Stimulated activated naive CD8-positive, alpha-beta T cell treated with anti-CD3 and anti-CD28 coated beads, Interleukin-15, Interleukin-2, amounts not matched to agents 100 U/mL and 50 U/mL, for 24 hours (primary cell): ENCODE measurements around the gene IGF2R.
"Not testable (repeated sequence)": the region's sequence is repeated elsewhere in the genome, so short reads cannot be mapped to it uniquely, and the experiment has no call there.

Experiments used
- ATAC-seq: fragments of 150-1000 bp; cut with Tn5 transposase; one replicate; pipeline ENCODE4 v1.10.0; 2021
- DNase-seq: peaks from one replicate; pipeline ENCODE4 v3.0.0; 2021

Gene IGF2R

GRCh38 chr6:160139420-160139851 lies 170.6 kb downstream of the IGF2R start:
- no peak for DNase-seq
- peak; percentile 57 for ATAC-seq

DNA sequence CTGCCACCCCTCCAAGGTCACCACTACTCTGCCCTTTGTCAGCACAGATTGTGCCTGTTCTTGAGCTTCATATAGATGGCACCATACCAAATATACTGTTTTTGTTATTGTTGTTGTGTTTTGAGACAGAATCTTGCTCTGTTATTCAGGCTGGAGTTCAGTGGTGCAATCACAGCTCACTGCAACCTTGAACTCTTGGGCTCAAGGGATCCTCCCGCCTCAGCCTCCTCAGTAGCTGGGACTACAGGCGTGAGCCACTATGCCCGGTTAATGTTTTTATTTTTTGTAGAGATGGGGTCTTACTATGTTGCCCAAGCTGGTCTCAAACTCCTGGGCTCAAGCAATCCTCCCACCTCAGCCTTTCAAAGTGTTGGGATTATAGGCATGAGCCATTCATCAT lies 171.6 kb downstream of the IGF2R start:
- not testable (repeated sequence) for ATAC-seq, DNase-seq

DNA sequence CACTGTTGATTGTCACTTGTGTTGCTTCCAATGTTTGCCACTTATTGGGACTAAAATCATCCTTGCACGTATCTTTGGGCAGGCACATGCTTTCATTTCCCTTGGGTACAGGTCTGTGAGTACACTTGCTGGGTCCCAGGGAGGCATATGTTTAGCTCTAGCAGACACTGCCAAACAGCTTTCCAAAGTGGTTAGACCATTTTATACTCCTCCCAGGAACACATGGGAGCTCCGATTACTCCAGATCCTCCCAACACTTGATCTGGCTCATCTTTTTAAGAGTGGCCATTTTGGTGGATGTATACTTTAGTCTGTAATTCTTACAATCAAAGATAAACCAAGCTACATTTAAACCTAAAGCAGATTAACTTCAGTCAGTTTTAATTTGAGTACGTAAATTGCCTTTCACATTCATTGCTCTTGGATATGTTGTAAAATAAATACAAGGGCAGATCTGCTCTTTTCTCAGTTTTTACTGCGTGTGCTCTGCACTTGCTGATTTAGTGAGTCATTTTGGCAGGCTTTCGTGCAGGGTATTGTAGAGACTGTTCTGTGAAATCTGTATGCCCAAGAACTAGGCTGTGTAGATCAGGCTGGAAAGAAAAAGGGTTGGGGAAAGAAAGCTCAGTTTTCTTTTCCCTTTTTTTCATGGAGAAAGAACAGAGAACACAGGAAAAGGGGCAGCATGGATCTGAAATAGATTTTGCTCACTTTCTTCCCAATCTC lies 172.3 kb downstream of the IGF2R start:
- ATAC-seq = no peak
- DNase-seq = no peak

DNA sequence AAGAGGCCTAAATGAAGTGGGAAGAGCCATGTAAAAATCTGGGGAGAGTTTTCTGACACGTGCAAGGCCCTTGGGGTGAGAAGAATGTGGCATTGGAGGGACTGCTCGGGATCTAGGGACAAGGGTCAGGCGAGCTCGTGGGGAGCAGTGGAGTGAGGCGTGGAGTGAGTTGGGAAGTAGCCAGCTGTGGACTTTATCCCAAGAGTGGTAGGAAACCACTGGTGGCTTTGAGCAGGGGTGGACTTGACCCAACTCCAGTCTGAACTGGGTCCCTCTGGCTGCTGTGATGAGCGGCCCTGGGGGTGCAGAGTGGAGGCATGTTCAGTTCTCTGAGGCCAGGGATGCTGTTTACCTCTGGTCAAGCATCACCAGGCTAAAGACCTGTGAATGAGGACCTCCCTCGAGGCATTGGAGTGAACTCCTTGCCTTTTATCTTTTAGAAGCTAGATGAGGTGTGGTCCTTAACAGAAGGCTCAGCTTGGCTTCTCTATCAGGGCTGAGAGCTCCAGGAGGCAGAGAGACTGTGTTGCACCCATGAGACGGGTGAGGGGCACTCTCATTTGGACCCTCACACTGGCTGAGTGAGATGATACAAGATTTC lies 173.3 kb downstream of the IGF2R start:
- ATAC-seq (no peak), DNase-seq (no peak)

- ATAC-seq (no peak), DNase-seq (no peak)
These were observed 177.7 kb downstream of the IGF2R start for GRCh38 chr6:160146454-160147145.

DNA sequence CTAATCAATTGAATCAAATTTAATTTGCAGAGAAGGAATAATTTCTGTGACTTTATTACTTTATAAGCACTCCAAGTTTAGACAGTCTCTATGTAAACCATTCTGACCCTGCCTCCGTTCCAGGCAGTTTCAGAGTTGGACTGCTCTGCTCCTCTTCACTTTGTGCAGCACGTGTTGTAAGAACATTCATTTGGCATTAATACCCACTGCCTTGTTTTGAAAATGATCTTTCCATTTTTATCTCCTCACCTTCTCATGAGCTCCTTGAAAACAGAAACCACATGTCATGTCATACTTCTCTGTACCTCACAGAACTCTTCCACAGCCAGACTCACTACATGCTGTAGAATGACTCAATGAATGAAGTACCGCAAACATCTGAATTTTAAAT lies 178.3 kb downstream of the IGF2R start:
- no peak for ATAC-seq
- no peak for DNase-seq

GRCh38 chr6:160154471-160154870 lies 185.6 kb downstream of the IGF2R start:
- ATAC-seq (no peak), DNase-seq (no peak)

- ATAC-seq = no peak
- no peak for DNase-seq
These were observed 188.0 kb downstream of the IGF2R start for GRCh38 chr6:160156842-160157241.

- ATAC-seq (no peak), DNase-seq (no peak)
These were observed 191.6 kb downstream of the IGF2R start for GRCh38 chr6:160160450-160160849.
